Activated T-cell treated with anti-CD3 and anti-CD28 coated beads, Interleukin-2, amount 50 U/mL, for 4 hours (primary cell): ENCODE data around the gene RELL2. TPM values are rescaled to one million over a fixed set of nuclear protein-coding genes. Genes with fewer than 3 reads are reported as not detected.

Experiments used
- total RNA-seq, 3 donors: library from RNA; stranded (reverse); gene quantifications; one replicate each; pipeline ENCODE4 v1.2.1, GENCODE V29; 2021

RELL2 gene
- total RNA-seq, 3 donors from 2014 or later: 25.8 to 30.4 (median 29.5) TPM

Other genes starting within 250 kb of the RELL2 start
- under 1 TPM; 0.08 to 0.22 (median 0.20) TPM for gene PCDHGB4, start 249.3 kb upstream of the RELL2 start, total RNA-seq
- not detected for gene PCDHGA8, start 244.4 kb upstream of the RELL2 start, total RNA-seq
- gene PCDHGB5, start 239.1 kb upstream of the RELL2 start, total RNA-seq: under 1 TPM; 0.26 to 0.91 (median 0.27) TPM
- under 1 TPM; 0.13 to 0.18 (median 0.16) TPM for gene PCDHGA9, start 234.2 kb upstream of the RELL2 start, total RNA-seq
- under 1 TPM; 0.08 to 0.22 (median 0.18) TPM for gene PCDHGB6, start 229.0 kb upstream of the RELL2 start, total RNA-seq
- under 1 TPM; 0.25 to 0.68 (median 0.40) TPM for gene PCDHGA10, start 224.0 kb upstream of the RELL2 start, total RNA-seq
- under 1 TPM in 1 of 3 donors, not detected in 2; 0.15 TPM for gene PCDHGB7, start 219.3 kb upstream of the RELL2 start, total RNA-seq
- under 1 TPM; 0.05 to 0.13 (median 0.05) TPM for gene PCDHGA11, start 215.9 kb upstream of the RELL2 start, total RNA-seq
- gene PCDHGA12, start 206.5 kb upstream of the RELL2 start, total RNA-seq: under 1 TPM; 0.11 to 0.24 (median 0.20) TPM
- under 1 TPM; 0.22 to 0.55 (median 0.48) TPM for gene PCDHGC3, start 161.0 kb upstream of the RELL2 start, total RNA-seq
- not detected for gene PCDHGC4, start 152.0 kb upstream of the RELL2 start, total RNA-seq
- gene PCDHGC5, start 147.9 kb upstream of the RELL2 start, total RNA-seq: not detected
- gene DIAPH1, start 18.0 kb upstream of the RELL2 start, total RNA-seq: 100 to 1,000 TPM; 243 to 289 (median 269) TPM
- gene HDAC3, start 148 bp upstream of the RELL2 start, total RNA-seq: 10 to 100 TPM; 66.1 to 73.8 (median 71.7) TPM
- gene FCHSD1, start 14.4 kb downstream of the RELL2 start, total RNA-seq: 10 to 100 TPM; 20.5 to 29.7 (median 22.1) TPM
- gene ARAP3, start 45.2 kb downstream of the RELL2 start, total RNA-seq: 1 to 10 TPM in 2 of 3 donors, under 1 TPM in 1; 0.56 to 2.0 (median 1.1) TPM
- under 1 TPM; 0.05 to 0.24 (median 0.14) TPM for gene PCDH1, start 241.4 kb downstream of the RELL2 start, total RNA-seq